Measurements from ENCODE around the gene TNFRSF19.

DNA sequence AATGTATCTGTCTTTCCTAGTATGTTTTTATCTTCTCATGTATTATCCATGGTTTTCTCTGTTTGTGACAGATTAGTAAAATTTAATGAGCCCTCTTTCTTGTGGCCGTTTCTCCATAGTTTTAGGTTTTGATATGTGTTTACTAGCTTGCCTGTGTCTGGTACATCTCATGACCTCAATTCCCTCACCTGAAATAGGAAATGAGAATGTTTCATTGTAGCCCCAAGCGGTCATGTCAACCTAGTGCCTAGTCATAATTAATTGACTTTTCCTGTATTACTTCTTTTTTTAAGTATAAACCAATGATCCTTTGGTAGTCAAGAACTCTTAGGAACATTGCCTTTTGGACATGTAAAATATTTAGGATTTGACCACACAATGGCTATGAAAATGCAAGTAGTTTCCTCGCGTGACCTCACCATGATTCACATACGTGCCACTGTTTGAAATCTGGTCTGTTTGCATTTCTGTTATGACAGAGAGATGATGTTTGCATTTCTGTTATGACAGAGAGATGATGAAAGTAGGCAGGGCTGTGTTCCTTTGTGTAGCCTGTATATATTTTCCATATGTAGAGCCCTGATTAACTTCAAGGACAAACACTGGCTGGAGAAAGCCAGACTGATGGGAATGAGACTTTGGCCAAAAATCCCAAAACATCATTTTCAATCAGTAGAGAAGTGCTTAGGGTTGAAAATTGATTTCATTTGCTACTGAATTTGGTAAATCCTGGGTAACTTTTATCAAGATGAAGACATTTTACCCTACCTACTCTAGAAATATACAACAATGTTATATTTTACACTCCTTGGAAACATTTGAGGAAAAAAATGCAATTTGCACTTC lies 104.8 kb downstream of the TNFRSF19 start:
- TF ChIP-seq, protein P1, sequence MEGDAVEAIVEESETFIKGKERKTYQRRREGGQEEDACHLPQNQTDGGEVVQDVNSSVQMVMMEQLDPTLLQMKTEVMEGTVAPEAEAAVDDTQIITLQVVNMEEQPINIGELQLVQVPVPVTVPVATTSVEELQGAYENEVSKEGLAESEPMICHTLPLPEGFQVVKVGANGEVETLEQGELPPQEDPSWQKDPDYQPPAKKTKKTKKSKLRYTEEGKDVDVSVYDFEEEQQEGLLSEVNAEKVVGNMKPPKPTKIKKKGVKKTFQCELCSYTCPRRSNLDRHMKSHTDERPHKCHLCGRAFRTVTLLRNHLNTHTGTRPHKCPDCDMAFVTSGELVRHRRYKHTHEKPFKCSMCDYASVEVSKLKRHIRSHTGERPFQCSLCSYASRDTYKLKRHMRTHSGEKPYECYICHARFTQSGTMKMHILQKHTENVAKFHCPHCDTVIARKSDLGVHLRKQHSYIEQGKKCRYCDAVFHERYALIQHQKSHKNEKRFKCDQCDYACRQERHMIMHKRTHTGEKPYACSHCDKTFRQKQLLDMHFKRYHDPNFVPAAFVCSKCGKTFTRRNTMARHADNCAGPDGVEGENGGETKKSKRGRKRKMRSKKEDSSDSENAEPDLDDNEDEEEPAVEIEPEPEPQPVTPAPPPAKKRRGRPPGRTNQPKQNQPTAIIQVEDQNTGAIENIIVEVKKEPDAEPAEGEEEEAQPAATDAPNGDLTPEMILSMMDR (conservative IDR thresholded peaks at IDR 0.05 in 1 of 2, IDR thresholded peaks at IDR 0.05 in 1 of 2; ENCODE audit: extremely low read depth in 1 of 2, insufficient read depth in 1 of 2, low read depth in 1 of 2, low read length in 2 of 2): no peak
- no peak for TF ChIP-seq EZH2 (IDR thresholded peaks at IDR 0.05; ENCODE audit: borderline replicate concordance, low read length)

All from mammary epithelial cell (primary cell).